Measurements from ENCODE around the gene RNF41. TPM values are rescaled to one million over a fixed set of nuclear protein-coding genes. Genes with fewer than 3 reads are reported as not detected.

RNF41 gene
- total and polyA plus RNA-seq, 2 of the 13 experiments (the other 11 are each of a cell fraction or from before 2014, with no cell fraction given): 27.1 to 39.4 TPM

DNA sequence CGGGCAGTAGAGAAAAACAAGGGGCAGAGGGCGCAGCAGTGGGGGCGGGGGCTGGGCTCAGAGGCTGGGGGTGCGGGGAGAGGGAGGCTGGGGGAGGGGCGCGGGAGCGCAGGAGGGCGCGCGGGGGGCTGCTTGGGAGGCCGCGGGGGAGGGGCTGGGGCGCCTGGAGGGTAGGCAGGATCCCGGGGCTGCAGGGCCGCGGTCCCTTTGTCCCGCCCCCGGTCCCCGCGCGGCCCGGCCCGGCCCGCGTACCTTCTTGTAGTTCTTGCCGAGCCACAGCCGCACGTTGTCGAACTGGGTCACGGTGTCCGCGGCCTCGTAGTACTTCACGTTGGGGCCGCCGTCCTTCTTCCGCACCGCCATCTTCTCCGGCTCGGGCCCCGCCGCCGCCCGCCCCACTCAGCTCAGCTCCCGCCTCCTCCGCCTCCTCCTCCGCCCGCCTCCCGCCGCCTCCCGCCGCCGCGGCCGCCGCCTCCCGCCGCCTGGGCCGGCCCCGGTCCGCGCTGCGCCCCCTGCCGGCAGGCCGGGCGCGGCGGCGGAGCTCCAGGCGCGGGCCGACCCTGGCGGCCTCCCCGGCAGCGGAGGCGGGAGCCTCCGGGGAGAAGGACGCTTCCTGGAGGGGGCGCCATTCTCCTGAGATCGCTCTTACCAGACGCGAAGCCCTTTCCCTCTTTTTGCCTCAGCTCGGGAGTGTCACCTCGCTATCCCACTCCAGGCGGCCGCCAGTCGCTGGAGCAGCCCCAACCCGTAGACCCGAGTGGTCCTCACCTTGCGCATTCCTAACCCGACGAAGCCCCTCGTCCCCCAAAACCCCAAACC lies 32.4 kb downstream of the RNF41 start, which contains the start of gene SMARCC2 (continued):
- TF ChIP-seq, protein P1, sequence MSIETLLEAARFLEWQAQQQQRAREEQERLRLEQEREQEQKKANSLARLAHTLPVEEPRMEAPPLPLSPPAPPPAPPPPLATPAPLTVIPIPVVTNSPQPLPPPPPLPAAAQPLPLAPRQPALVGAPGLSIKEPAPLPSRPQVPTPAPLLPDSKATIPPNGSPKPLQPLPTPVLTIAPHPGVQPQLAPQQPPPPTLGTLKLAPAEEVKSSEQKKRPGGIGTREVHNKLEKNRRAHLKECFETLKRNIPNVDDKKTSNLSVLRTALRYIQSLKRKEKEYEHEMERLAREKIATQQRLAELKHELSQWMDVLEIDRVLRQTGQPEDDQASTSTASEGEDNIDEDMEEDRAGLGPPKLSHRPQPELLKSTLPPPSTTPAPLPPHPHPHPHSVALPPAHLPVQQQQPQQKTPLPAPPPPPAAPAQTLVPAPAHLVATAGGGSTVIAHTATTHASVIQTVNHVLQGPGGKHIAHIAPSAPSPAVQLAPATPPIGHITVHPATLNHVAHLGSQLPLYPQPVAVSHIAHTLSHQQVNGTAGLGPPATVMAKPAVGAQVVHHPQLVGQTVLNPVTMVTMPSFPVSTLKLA (IDR thresholded peaks at IDR 0.05): no peak
- TF ChIP-seq HOXA9 (CRISPR knock-in tag; IDR thresholded peaks at IDR 0.05; ENCODE audit: borderline replicate concordance): no peak
- no peak for TF ChIP-seq TMF1 (CRISPR knock-in tag; IDR thresholded peaks at IDR 0.05; ENCODE audit: low read depth)
- TF ChIP-seq CCAR2 (optimal IDR thresholded peaks at IDR 0.05; ENCODE audit: low read depth, low read length): no peak
- no peak for TF ChIP-seq ZNF20 (CRISPR knock-in tag; IDR thresholded peaks at IDR 0.05)
- TF ChIP-seq ZGPAT (CRISPR knock-in tag; IDR thresholded peaks at IDR 0.05): no peak; the same call in 1 of the 2 replicates
- 0 out of 2 replicates have a peak, but pooled peaks have one; percentile 22 for TF ChIP-seq KDM3A (CRISPR knock-in tag; IDR thresholded peaks at IDR 0.05; ENCODE audit: low read depth)
- TF ChIP-seq, protein P2, sequence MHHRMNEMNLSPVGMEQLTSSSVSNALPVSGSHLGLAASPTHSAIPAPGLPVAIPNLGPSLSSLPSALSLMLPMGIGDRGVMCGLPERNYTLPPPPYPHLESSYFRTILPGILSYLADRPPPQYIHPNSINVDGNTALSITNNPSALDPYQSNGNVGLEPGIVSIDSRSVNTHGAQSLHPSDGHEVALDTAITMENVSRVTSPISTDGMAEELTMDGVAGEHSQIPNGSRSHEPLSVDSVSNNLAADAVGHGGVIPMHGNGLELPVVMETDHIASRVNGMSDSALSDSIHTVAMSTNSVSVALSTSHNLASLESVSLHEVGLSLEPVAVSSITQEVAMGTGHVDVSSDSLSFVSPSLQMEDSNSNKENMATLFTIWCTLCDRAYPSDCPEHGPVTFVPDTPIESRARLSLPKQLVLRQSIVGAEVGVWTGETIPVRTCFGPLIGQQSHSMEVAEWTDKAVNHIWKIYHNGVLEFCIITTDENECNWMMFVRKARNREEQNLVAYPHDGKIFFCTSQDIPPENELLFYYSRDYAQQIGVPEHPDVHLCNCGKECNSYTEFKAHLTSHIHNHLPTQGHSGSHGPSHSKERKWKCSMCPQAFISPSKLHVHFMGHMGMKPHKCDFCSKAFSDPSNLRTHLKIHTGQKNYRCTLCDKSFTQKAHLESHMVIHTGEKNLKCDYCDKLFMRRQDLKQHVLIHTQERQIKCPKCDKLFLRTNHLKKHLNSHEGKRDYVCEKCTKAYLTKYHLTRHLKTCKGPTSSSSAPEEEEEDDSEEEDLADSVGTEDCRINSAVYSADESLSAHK (CRISPR knock-in tag; IDR thresholded peaks at IDR 0.05; ENCODE audit: borderline replicate concordance): no peak
- no peak for TF ChIP-seq ZNF703 (CRISPR knock-in tag; IDR thresholded peaks at IDR 0.05; ENCODE audit: borderline replicate concordance)
- TF ChIP-seq KMT2B (CRISPR knock-in tag; IDR thresholded peaks at IDR 0.05): no peak
- peak in 1 of 2 experiments; percentile 88; a peak in 1 of 4 replicates for TF ChIP-seq HMGXB4 (CRISPR knock-in tag; IDR thresholded peaks at IDR 0.05; ENCODE audit: borderline replicate concordance in 1 of 2, low read depth in 1 of 2)
- no peak for TF ChIP-seq NFIC (IDR thresholded peaks at IDR 0.05; ENCODE audit: low read length)
- TF ChIP-seq JUNB (CRISPR knock-in tag; IDR thresholded peaks at IDR 0.05; ENCODE audit: borderline replicate concordance): no peak
- TF ChIP-seq ZNF333 (CRISPR knock-in tag; IDR thresholded peaks at IDR 0.05; ENCODE audit: borderline replicate concordance): 0 out of 2 replicates have a peak, but pooled peaks have one; percentile 75
- no peak for TF ChIP-seq CBX1 (IDR thresholded peaks at IDR 0.05; ENCODE audit: low read depth)

All from HepG2 (cell line).